GM18867 (cell line): ENCODE measurements around the gene AQP9.

Experiments used
- ATAC-seq: cut with Tn5 transposase; IDR thresholded peaks from one replicate; pipeline ENCODE4 v1.9.1; 2021; ENCODE audit warnings: mild to moderate bottlenecking, moderate library complexity; ENCODE audit not compliant: unreplicated experiment

The AQP9 gene

GRCh38 chr15:58223432-58223831 lies 85.3 kb downstream of the AQP9 start:
- ATAC-seq = no peak

- no peak for ATAC-seq
Measured at GRCh38 chr15:58224068-58224467, 85.9 kb downstream of the AQP9 start.

- no peak for ATAC-seq
Measured at GRCh38 chr15:58227706-58228543, 89.7 kb downstream of the AQP9 start.

GRCh38 chr15:58228718-58229117 lies 90.5 kb downstream of the AQP9 start:
- ATAC-seq = no peak

- no peak for ATAC-seq
Measured at GRCh38 chr15:58229297-58229768, 91.2 kb downstream of the AQP9 start.

GRCh38 chr15:58232281-58233065 lies 94.3 kb downstream of the AQP9 start:
- no peak for ATAC-seq

- ATAC-seq = no peak
Measured at GRCh38 chr15:58233341-58233740, 95.2 kb downstream of the AQP9 start.
